Neutrophil (primary cell): ENCODE measurements around the gene ADGRG7.

Source experiments
- H3K27ac ChIP-seq: fragments of 200-600 bp; sonication (generic); 2 replicates; pipeline ENCODE4 v1.5.1; 2016; ENCODE audit warnings: mild to moderate bottlenecking, moderate library complexity
- H3K27me3 ChIP-seq: fragments of 200-600 bp; sonication (generic); 2 replicates; pipeline ENCODE4 v1.6.0; 2016; ENCODE audit warnings: mild to moderate bottlenecking
- H3K36me3 ChIP-seq: fragments of 200-600 bp; sonication (generic); 2 replicates; pipeline ENCODE4 v1.5.1; 2017
- H3K4me1 ChIP-seq, 2 experiments: fragments of 200-600 bp in 1 of 2; sonication (generic) in 1 of 2; 1 replicate in 1 of 2; 2 replicates in 1 of 2; pipeline versions ENCODE4 v1.5.1 to v1.6.1; 2013 to 2016; ENCODE audit warnings: low read depth in 1 of 2, low read length in 1 of 2, mild to moderate bottlenecking in 1 of 2, moderate library complexity in 1 of 2; ENCODE audit not compliant: control insufficient read depth in 1 of 2, insufficient read depth in 1 of 2
- H3K4me3 ChIP-seq, 2 experiments: fragments of 200-600 bp in 1 of 2; sonication (generic) in 1 of 2; 1 replicate in 1 of 2; 2 replicates in 1 of 2; pipeline ENCODE4 v1.5.1; 2013 to 2016; ENCODE audit warnings: low read depth in 1 of 2, low read length in 1 of 2, mild to moderate bottlenecking in 1 of 2, moderate library complexity in 1 of 2
- H3K9me3 ChIP-seq: fragments of 200-600 bp; sonication (generic); 2 replicates; pipeline ENCODE4 v1.5.1; 2016
- CTCF ChIP-seq: fragments of 200-600 bp; sonication (generic); IDR thresholded peaks from 2 replicates; pipeline ENCODE4 v1.5.1; 2016; ENCODE audit warnings: antibody characterized with exemption

The ADGRG7 gene

GRCh38 chr3:100717063-100717462 is 107.7 kb downstream of the ADGRG7 start:
- Histone ChIP-seq H3K27me3 (no peaks in the 10 kb centered on the region), H3K36me3 (peaks cover 46% of the 10 kb centered on the region)

GRCh38 chr3:100717637-100718487 is 108.5 kb downstream of the ADGRG7 start:
- no peak for TF ChIP-seq CTCF
- H3K4me1 ChIP-seq = peaks cover 0 to 5% of the 10 kb centered on the region in 2 experiments
- peaks cover 48% of the 10 kb centered on the region for H3K36me3 ChIP-seq
- no peak overlapping the region for H3K27ac ChIP-seq
- H3K9me3 ChIP-seq = no peaks in the 10 kb centered on the region
- H3K4me3 ChIP-seq = no peak overlapping the region
- no peaks in the 10 kb centered on the region for H3K27me3 ChIP-seq

More at GRCh38 chr3:100717063-100717462, 107.7 kb downstream of the ADGRG7 start:
- no peaks in the 10 kb centered on the region for H3K9me3 ChIP-seq
- H3K27ac ChIP-seq = no peak overlapping the region
- no peak for TF ChIP-seq CTCF
- H3K4me3 ChIP-seq = no peak overlapping the region
- peaks cover 0 to 5% of the 10 kb centered on the region in 2 experiments for H3K4me1 ChIP-seq

- no peak for TF ChIP-seq CTCF
- Histone ChIP-seq H3K9me3 (no peaks in the 10 kb centered on the region), H3K4me1 (peaks cover 0 to 5% of the 10 kb centered on the region in 2 experiments), H3K4me3 (no peak overlapping the region), H3K36me3 (peaks cover 45% of the 10 kb centered on the region), H3K27me3 (no peaks in the 10 kb centered on the region), H3K27ac (no peak overlapping the region)
These were observed 109.7 kb downstream of the ADGRG7 start for GRCh38 chr3:100719136-100719535.

GRCh38 chr3:100720426-100720825 is 111.0 kb downstream of the ADGRG7 start:
- H3K36me3 ChIP-seq = peaks cover 44% of the 10 kb centered on the region
- peaks cover 0 to 5% of the 10 kb centered on the region in 2 experiments for H3K4me1 ChIP-seq
- no peak for TF ChIP-seq CTCF
- H3K27ac ChIP-seq = no peak overlapping the region
- no peaks in the 10 kb centered on the region for H3K9me3 ChIP-seq
- H3K27me3 ChIP-seq = no peaks in the 10 kb centered on the region
- H3K4me3 ChIP-seq = no peak overlapping the region

- Histone ChIP-seq H3K9me3 (no peaks in the 10 kb centered on the region), H3K4me3 (no peak overlapping the region), H3K4me1 (no peaks in the 10 kb centered on the region), H3K36me3 (peaks cover 66% of the 10 kb centered on the region), H3K27me3 (no peaks in the 10 kb centered on the region), H3K27ac (no peak overlapping the region)
- TF ChIP-seq CTCF = no peak
These were observed 116.6 kb downstream of the ADGRG7 start for GRCh38 chr3:100725935-100726513.
